Suppressor macrophage treated with lipopolysaccharide for 1 hour (primary cell): Measurements from ENCODE around the gene MYRIP.
"Not testable (repeated sequence)": the region's sequence is repeated elsewhere in the genome, so short reads cannot be mapped to it uniquely, and the experiment has no call there.

Experiments used
- DNase-seq, 3 donors: peaks; one replicate each; pipeline ENCODE4 v3.0.0-alpha.2; 2020 to 2022

MYRIP gene

DNA sequence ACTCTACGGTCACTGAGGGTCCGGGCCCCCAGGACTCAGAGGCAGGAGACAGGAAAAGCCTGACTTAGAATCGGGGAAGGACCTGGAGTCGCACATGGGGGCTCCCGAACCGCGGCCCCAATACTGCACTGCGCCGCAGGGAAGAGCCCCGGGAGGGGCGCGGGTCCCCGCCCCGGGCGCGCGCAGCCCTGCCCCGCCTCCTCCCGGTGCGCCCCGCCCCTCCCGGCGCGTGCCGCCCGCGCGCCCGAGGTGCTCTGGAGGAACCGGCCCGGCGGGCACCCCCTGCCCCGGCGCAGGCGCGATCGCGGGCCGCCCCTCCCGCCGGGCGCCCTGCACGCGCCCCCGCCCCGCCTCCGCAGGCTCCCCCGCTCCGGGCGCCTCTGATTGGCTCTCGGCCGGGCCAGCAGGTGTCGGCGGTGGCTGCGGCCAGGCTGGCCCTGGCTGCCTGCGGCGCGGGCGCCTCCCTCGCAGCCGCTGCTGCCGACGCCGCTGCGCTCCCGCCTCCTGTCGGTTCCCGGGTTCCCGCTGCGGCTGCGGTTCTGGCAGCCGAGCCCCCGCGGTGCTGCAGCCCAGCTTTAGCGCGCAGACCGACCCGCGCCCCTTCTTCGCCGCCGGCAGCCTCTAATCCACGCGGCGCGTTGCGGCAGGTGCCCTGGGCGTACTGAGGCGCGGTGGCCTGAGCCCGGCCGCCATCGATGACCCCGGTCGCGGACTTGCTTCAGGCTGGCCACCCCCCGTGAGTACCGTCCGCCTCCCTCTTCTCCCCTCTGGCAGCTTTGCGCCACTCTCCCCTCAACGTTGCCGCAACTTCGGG is at the start of gene MYRIP:
Gene MYRIP (plus strand): TSS at position 429 of the 814 bp plus-strand sequence. CDS start 91,208 bp downstream, outside the sequence.
- peak in 2 of 3 donors; percentile 24 to 55 for DNase-seq

GRCh38 chr3:39760325-39760724 is 49.1 kb upstream of the MYRIP start:
- no peak for DNase-seq

- DNase-seq: no peak
Measured at GRCh38 chr3:39762537-39763070, 46.8 kb upstream of the MYRIP start.

DNA sequence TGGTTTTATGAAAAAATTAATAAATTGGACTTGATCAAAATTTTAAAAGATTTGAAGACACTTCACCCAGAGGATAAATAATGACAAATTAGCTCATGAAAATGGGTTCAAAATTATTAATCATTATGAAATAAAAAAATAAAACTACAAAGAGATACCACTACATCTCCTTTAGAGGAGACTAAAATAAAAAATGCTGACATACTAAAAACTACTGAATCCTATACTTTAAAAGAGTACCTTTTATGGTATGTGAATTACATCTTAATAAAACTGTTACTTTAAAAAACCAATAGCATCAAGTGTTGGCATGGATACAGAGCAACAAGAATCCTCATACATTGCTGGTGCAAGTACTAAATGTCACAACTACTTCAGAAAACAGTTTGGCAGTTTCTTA is 46.0 kb upstream of the MYRIP start:
- no peak for DNase-seq

DNA sequence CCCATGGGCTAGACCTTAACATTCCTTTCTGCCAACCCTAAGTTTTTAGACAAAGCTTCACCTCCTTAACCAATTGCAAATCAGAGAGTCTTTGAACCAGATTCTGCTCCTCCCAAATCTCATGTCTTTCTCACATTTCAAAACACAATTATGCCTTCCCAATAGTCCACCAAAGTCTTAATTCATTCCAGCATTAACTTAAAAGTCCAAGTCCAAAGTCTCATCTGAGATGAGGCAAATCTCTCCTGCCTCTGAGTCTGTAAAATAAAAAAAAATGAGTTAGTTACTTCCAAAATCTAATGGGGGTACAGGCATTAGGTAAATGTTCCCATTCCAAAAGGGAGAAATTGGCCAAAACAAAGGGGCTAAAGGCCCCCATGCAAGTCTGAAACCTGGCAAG is 43.8 kb upstream of the MYRIP start:
- no peak for DNase-seq

- DNase-seq: no peak
Measured at GRCh38 chr3:39766433-39766832, 43.0 kb upstream of the MYRIP start.

DNA sequence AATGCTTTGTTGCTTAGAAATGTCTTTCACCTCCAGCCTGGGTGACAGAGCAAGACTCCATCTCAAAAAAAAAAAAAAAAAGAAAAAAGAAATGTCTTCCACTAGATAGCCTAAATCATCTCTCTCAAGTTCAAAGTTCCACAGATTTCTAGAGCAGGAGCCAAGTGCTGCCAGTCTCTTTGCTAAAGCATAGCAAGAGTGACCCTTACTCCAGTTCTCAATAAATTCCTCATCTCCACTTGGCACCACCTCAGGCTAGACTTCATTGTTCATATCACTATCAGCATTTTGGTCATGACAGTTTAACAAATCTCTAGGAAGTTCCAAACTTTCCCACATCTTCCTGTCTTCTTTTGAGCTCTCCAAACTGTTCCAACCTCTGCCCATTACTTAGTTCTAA is 42.5 kb upstream of the MYRIP start:
- not testable (repeated sequence) for DNase-seq

DNA sequence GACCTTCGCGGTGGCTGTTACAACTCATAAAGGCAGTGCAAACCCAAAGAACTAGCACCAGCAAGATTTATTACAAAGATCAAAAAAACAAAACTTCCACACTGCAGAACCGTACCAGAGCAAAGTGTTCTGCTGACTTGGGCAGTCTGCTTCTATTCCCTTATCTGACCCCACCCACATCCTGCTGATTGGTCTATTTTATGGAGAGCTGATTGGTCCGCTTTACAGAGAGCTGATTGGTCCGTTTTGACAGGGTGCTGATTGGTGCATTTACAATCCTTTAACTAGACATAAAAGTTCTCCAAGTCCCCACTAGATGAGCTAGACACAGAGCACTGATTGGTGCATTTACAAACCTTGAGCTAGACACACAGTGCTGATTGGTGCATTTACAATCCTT is 31.2 kb upstream of the MYRIP start:
- DNase-seq: not testable (repeated sequence)

GRCh38 chr3:39779511-39780230 is 29.7 kb upstream of the MYRIP start:
- no peak for DNase-seq

- no peak for DNase-seq
Measured at GRCh38 chr3:39780352-39780751, 29.1 kb upstream of the MYRIP start.

DNA sequence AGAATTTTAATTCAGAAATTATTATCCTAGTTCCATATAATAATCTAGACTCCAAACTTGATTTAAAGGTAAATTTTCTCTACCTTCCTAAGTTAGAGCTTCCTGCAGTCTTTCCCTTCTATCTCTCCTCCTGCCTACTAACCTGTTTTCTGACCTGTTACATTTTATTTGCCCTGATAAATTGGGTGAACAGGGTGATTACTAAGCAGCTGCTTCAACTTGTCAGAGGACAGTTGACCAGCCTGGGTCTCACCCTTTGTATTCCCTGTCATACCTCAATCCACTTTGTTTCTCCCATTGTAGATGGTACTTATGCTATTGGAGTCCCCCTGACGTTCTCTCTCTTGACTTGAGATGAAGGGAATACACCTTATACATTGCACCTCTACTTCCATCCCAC is 28.4 kb upstream of the MYRIP start:
- no peak for DNase-seq

DNA sequence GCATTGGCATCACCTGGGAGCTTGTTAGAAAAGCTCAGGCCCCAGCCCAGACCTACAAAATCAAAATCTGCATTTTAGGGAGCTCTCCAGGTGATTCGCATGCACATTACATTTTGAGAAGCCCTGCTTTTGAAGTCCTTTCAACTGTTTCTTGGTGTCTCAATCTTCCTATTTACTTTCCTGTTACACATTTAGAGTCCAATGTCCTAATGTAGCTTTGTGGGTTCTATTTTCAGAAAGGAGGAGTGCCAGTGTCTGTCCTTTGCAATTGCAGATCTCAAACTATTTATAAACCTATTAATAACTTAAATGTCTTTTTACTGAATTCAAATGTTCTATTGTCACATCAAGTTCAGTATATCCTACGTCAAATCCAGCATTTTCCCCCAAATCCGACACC is 27.8 kb upstream of the MYRIP start:
- DNase-seq: no peak

GRCh38 chr3:39783680-39784079 is 25.7 kb upstream of the MYRIP start:
- DNase-seq: no peak

GRCh38 chr3:39784922-39785321 is 24.5 kb upstream of the MYRIP start:
- DNase-seq: no peak

DNA sequence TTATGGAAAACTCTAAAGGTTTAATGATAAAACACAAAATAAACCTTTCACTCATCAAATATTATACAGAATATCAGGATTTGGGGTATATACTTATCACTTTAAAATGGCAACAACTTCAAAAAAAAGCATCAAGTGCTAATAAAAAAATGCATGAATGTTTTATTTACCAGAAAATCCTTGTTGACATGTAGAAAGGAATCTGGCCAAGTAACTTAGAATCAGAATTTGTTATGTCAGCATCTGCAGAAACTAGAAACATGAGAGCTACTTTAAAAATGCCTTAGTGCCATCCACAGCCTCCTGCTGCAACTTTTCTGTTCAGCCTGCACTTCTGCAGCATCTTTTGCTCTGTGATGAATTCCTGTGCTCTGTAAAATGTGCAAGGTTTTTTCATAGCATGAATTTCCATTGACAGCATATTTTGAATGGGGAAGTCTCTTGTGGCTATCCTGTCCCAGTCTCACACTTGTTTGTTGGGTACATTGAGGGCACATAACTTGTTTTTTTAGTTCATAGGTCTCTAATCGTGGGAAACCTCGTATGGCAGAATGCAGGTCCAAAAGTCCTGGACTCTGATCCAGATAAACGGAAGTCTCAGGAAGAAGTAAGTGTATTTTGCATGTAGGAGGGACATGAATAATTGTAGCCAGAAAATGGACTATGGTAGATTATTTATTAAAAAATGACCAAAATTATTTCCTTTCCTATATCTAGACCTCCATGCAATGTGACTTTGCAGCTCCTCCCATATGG is 21.1 kb upstream of the MYRIP start:
- DNase-seq: no peak

GRCh38 chr3:39791603-39792002 is 17.8 kb upstream of the MYRIP start:
- no peak for DNase-seq

DNA sequence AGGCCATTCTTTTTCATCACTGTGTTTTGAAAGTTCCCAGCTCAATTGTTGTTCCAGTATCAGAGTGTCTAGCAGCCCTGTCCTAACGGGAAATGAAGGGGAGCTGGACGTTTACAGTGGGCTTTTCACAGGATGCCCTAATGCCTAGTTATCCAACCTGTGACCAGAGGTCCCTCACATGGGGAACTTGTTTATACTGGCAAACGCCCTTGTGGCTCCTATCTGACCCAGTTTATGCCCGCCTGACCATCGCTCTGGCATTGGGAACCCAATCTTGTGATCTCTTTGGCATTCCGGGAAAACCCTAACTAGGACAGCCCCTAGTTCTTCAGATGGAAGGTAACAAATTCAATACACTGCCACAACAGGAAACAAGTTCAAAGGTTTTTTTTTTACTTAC is 14.5 kb upstream of the MYRIP start:
- no peak for DNase-seq

GRCh38 chr3:39801216-39801615 is 8.2 kb upstream of the MYRIP start:
- no peak for DNase-seq

DNA sequence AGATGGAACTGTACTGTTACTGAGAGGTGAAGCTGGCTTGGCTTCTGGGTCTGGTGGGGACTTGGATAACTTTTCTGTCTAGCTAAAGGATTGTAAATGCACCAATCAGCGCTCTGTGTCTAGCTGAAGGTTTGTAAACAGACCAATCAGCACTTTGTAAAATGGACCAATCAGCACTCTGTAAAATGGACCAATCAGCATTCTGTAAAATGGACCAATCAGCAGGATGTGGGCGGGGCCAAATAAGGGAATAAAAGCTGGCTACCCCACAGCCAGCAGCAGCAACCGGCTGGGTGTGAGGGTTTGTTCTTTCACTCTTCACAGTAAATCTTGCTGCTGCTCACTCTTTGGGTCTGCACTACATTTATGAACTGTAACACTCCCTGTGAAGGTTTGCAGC is 6.9 kb upstream of the MYRIP start:
- not testable (repeated sequence) for DNase-seq

DNA sequence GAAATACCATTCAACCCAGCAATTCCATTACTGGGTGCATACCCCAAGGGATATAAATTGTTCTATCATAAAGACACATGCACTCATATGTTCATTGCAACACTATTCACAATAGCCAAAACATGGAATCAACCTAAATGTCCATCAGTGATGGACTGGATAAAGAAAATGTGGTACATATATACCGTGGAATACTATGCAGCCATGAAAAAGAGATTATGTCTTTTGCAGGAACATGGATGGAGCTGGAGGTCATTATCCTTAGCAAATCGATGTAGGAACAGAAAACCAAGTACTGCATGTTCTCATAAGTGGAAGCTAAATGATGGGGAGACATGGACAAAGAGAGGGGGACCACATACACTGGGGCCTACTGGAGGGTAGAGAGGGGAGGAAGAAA is 5.5 kb upstream of the MYRIP start:
- DNase-seq: no peak

DNA sequence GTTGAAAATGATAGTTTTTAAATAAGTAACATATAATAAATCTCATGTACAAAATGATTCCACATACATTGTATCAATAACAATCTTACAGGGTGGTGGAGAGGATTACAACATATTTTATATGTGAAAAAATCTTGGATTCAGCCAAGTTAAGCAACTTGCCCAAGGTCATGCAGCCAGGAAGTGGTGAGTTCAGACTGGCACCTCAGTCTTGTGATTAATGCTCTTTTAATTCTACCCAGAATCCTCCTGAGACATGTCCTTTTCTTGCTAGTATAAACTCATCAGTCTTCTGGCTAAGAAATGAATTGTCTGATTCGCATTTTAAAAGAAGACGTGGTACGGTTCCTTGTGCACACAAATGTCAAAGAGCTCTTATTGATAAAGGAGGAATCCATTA is 4.5 kb upstream of the MYRIP start:
- no peak for DNase-seq

- DNase-seq: no peak
Measured at GRCh38 chr3:39805650-39806049, 3.8 kb upstream of the MYRIP start.

DNA sequence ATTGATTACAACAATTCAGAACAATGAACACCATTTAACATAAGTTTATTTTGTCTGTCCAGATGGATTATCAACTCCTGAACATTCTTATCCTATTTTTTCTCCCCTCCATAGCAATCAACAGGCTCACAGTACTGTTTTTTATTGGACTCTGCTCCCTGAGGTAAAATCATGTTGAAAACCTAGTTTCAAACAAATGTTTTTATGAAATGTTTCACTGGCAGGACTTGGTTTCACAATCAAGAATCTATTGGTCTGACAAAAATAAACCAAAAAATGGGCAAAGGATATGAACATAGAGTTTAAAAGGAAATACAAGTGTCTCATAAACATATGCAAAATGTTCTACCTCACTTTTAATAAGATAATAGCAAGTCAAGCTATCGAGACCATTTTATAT is 2.6 kb upstream of the MYRIP start:
- no peak for DNase-seq
